HG03103 (cell line): ENCODE data around the gene BBS9.
A peak's percentile ranks its signal among the peaks of the same experiment; 100 is the strongest.

ENCODE experiments used
- ATAC-seq: cut with Tn5 transposase; IDR thresholded peaks from one replicate; pipeline ENCODE4 v1.9.1; 2021; ENCODE audit warnings: low read depth; ENCODE audit not compliant: unreplicated experiment

BBS9 gene

GRCh38 chr7:33422825-33423645 lies 293.7 kb downstream of the BBS9 start:
- peak; percentile 35 for ATAC-seq

- peak; percentile 93 for ATAC-seq
These were observed 294.3 kb downstream of the BBS9 start for GRCh38 chr7:33423646-33424020.

DNA sequence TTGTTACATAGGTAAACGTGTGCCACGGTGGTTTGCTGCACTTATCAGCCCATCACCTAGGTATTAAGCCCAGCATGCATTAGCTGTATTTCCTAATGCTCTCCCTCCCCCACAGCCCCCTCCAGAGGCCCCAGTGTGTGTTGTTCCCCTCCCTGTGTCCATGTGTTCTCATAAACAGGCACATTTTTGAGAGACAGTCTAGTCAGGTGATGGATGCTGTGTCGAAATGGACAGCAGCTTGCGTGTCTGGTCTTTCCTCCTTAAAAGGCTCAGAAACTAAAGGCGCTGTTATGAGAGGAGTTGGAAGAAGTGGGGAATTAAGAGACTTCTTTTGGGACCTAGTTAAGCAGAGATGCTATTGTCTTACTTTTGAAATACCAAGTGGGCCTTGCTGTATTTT lies 296.0 kb downstream of the BBS9 start:
- no peak for ATAC-seq

DNA sequence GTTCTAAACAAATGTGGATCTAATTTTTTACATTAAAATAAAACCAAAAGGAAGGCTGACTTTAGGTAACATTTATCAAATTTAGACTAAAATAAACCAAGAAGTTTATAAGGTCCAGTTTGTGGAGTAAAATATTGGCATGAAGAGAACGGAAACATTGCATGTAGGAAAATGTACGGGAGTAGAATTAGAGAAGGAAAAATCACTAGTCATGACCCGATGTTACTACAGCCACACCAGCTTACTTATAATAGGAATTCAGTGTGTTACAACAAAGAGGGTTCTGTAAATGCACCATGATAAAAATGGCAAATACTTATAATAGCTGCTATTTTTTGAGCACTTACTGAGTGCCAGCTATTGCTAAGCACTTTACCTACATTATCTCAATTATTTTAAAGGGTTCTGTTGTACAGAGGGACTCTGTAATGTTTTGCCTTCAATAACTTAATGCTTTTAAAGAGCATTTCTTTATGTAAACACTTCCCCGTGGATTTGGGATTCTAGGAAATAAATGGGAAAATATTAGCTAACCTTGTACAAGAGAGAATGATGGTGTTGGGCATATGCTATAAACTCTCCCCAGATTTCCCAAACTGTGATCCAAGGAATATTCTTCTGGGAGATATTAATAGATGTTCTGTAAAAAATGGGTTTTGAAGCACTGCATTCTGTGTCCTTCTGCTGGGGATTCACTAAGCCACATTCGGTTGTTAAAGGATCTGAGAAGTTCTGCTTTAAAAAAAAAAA lies 296.7 kb downstream of the BBS9 start:
- no peak for ATAC-seq

DNA sequence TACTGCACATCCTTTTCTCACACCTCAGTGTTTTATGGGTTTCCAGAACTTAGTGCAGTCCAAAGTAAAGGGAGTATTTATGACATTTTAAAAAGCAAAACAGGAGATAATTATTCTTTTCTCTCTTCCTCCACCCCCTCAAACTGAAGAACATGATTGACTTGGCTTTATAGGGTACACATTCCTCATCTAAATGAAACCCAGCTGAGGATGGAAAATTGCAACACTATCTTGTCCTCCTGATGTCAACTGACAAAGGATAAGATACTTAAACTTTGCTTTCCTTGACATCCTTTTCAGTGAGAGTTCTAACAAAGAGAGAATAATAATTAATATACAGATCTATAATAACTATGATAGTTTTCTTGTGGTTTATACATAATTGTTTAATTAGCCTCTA lies 299.1 kb downstream of the BBS9 start:
- ATAC-seq, result no peak

- ATAC-seq, result no peak
These were observed 302.2 kb downstream of the BBS9 start for GRCh38 chr7:33431543-33431942.

GRCh38 chr7:33432821-33433220 lies 303.5 kb downstream of the BBS9 start:
- no peak for ATAC-seq

DNA sequence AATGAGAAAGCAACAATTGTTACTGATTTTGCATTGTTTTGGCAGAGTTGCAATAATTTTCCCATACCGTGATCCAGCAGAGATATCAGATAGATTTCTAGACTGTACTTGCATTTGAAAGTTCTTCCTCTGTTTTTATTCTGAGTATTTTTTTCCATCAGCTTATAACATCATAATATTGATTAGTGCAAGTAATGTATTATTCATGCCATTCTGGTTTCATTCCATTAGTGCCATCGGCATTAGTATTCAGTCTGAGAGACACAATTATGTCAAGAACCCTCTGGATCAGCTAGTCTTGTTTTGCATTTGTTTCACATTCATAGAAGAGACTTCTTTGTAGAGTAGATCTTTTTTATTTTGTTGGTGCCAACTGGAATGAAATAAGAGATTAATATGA lies 304.0 kb downstream of the BBS9 start:
- no peak for ATAC-seq

GRCh38 chr7:33444511-33444910 lies 315.1 kb downstream of the BBS9 start:
- no peak for ATAC-seq

DNA sequence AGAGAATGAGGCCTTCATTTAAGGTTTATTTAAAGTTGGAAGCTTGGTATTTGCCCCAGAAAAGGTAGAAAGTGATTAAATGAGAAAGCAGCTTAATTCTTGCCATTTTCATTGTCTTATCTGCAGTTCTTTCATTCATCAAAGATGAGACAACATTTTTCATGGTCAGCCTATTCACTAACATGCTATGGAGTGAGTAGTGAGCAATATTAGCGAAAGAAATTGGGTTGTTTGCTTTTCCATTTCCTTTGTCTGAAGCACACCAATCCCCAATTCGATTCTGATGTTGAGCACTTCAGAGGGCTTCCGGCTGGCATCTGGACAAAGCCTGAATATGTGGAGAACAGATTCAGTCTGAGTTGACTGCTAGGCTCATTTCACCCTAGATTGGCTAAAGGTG lies 317.2 kb downstream of the BBS9 start:
- ATAC-seq, result no peak

DNA sequence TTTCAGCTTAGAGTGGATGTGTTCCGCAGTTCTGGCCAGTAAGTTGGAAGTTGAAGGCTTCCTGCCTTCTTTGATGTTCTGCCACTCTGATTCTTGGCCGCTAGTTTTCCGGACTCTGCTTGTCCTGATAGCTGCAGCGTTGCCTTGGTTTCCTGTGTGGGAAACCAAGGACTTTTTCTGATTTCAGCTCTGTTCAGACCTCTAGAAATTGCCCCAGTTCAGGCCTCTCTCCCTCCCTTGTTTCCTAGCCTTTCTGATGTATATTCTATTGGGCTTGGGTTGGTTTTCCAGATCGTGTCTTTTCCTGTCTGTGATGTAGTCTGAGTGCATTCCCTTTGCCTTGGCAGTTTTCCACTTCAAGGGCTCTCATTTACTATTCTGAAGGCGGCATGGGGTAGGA lies 318.7 kb downstream of the BBS9 start:
- ATAC-seq, result no peak

GRCh38 chr7:33449847-33450246 lies 320.5 kb downstream of the BBS9 start:
- no peak for ATAC-seq

DNA sequence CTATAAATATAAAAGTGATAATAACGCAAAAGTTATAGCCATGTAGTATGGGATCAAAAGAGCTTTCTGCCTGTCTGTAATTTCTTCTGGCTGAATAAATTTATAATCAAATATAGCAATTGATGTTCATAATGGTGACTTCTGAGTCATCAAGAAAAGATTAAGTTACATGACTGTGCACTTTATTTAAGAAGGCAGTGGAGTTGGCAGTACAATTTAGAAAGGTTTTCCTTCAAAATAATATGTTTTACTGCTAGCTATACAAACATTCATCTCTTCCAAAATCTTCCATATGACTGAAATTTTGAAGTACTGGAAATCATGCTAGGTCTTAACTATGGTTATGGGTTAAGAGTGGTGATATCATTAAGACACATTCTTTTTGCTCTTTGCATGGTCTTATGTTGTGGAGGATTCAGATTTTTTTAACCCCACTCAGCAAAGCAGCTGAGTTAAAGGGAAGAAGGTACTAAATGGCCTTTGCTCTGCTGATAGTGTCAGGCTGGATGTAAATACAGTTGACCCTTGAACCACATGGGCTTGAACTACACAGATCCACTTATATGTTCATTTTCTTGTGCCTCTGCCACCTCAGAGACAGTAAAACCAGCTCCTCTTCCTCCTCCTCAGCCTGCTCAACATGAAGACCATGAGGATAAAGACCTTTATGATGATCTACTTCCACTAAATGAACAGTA lies 323.6 kb downstream of the BBS9 start:
- no peak for ATAC-seq

GRCh38 chr7:33457039-33457438 lies 327.7 kb downstream of the BBS9 start:
- ATAC-seq, result no peak

- ATAC-seq, result no peak
These were observed 329.2 kb downstream of the BBS9 start for GRCh38 chr7:33458581-33458980.

DNA sequence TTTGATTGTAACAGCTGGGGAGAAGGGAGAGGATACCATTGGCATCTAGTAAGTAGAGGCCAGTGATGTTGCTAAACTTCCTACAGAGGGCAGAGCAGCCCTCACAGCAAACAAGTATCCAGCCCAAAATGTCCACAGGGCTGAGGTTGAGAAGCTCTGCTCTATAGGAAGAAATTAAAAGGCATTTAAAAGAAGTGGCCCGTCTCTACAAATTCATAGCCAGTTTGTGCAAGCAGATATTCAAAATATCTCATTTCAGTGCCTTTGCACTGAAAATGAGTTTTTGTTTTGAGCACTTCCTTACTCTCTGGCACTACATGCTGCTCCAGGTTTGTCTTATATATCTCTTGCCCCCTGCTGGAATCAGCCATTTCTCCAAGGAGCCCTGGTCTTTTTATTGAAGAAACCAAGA lies 330.0 kb downstream of the BBS9 start:
- ATAC-seq, result no peak

- ATAC-seq, result no peak
These were observed 333.8 kb downstream of the BBS9 start for GRCh38 chr7:33463131-33463530.

GRCh38 chr7:33466203-33466602 lies 336.8 kb downstream of the BBS9 start:
- no peak for ATAC-seq

- ATAC-seq, result no peak
These were observed 342.4 kb downstream of the BBS9 start for GRCh38 chr7:33471636-33472242.

DNA sequence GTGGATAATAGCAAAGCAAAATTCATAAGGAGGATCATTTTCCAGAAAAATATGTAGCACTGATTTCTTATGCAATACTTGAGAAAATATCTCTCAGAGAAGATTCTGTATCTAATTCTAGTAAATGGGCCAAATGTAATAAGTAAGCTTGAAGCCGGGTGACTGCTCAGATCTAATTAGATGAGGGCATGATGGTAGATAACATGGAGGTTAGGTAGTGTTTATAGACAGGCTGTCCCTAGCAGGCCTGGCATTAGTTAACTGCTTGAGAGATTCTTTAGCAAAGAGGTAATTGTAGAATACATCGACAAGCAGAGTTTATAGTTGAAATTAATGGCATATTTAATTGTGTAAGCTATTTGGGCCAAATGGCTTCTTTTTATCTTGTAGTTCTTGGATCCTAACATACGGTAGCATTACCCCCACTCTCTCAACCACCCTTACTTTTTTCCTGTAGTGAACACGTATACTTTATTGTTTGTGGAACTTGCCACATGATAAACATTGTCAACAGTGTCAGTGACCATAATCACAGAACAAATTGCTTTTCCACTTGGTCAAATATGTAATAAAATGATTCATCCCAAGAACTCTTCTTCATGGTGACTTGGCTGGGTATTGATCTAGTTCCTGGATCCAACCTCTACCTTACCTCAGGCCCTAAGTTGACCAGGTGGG lies 343.1 kb downstream of the BBS9 start:
- ATAC-seq, result no peak
